CD8-positive, alpha-beta memory T cell (primary cell): ENCODE data around the gene HSPA6. TPM values are rescaled to one million over a fixed set of nuclear protein-coding genes. Genes with fewer than 3 reads are reported as not detected.
"Not testable (repeated sequence)": the region's sequence is repeated elsewhere in the genome, so short reads cannot be mapped to it uniquely, and the experiment has no call there.

Experiments
- CTCF ChIA-PET: fragments of 350-600 bp; sonication (Branson Sonifier 250); formaldehyde crosslinking; loops from one replicate; lab custom pipeline; 2021; ENCODE audit warnings: antibody characterized with exemption; lab: Charles Lee
- POLR2A ChIA-PET: fragments of 350-600 bp; sonication (Branson Sonifier 250); formaldehyde crosslinking; loops from one replicate; lab custom pipeline; 2021; ENCODE audit warnings: antibody characterized with exemption; lab: Charles Lee
- DNase-seq, 5 donors: peaks; one replicate each; pipeline versions ENCODE4 v3.0.0 to v3.0.0-alpha.2; 2020 to 2022; ENCODE audit warnings: mixed read lengths in 1 of 5
- H3K27ac ChIP-seq: one replicate; pipeline ENCODE4 v1.7.0; 2013; ENCODE audit warnings: low read depth, mild to moderate bottlenecking, low read length, moderate library complexity
- H3K27me3 ChIP-seq: 2 replicates; pipeline ENCODE4 v1.7.0; 2013; ENCODE audit warnings: low read length, mild to moderate bottlenecking; ENCODE audit not compliant: insufficient read depth, poor library complexity, severe bottlenecking
- H3K36me3 ChIP-seq: 2 replicates; pipeline ENCODE4 v1.7.0; 2013; ENCODE audit warnings: mild to moderate bottlenecking, low read length, moderate library complexity; ENCODE audit not compliant: insufficient read depth
- H3K4me1 ChIP-seq: 2 replicates; pipeline ENCODE4 v1.7.0; 2013; ENCODE audit warnings: mild to moderate bottlenecking, low read length, moderate library complexity; ENCODE audit not compliant: insufficient read depth
- H3K4me3 ChIP-seq: 2 replicates; pipeline ENCODE4 v1.7.0; 2013; ENCODE audit warnings: mild to moderate bottlenecking, low read length
- H3K9me3 ChIP-seq: 2 replicates; pipeline ENCODE4 v1.7.0; 2013; ENCODE audit warnings: mild to moderate bottlenecking, low read length
- H3K27ac Mint-ChIP-seq, 8 donors: one replicate each; pipeline ENCODE4 v1.8.0; 2020 to 2021; ENCODE audit warnings: mixed read lengths in 8 of 8, mild to moderate bottlenecking in 6 of 8, inconsistent platforms in 3 of 8, moderate library complexity in 3 of 8
- H3K27me3 Mint-ChIP-seq, 2 donors: one replicate each; pipeline ENCODE4 v1.8.0; 2020 to 2021; ENCODE audit warnings: mixed read lengths in 2 of 2, mild to moderate bottlenecking in 1 of 2, moderate library complexity in 1 of 2
- H3K36me3 Mint-ChIP-seq, 3 donors: one replicate each; pipeline ENCODE4 v1.8.0; 2020 to 2021; ENCODE audit warnings: mixed read lengths in 3 of 3, inconsistent platforms in 1 of 3, mild to moderate bottlenecking in 1 of 3
- H3K4me1 Mint-ChIP-seq, 3 donors: one replicate each; pipeline ENCODE4 v1.8.0; 2020 to 2021; ENCODE audit warnings: mixed read lengths in 3 of 3, inconsistent platforms in 1 of 3, mild to moderate bottlenecking in 1 of 3
- H3K4me3 Mint-ChIP-seq, 7 donors: one replicate each; pipeline ENCODE4 v1.8.0; 2020 to 2021; ENCODE audit warnings: mixed read lengths in 7 of 7, mild to moderate bottlenecking in 6 of 7, moderate library complexity in 4 of 7, inconsistent platforms in 2 of 7
- H3K9me3 Mint-ChIP-seq, 5 donors: one replicate each; pipeline ENCODE4 v1.8.0; 2020 to 2022; ENCODE audit warnings: mixed read lengths in 5 of 5, mild to moderate bottlenecking in 3 of 5, moderate library complexity in 2 of 5, inconsistent platforms in 1 of 5
- polyA plus RNA-seq: library from polyadenylated mRNA; unstranded; fragments of 300-500 nt; fragmentation: Illumina TruSeq; gene quantifications from one replicate; pipeline ENCODE4 v1.2.3, GENCODE V29; 2021
- total RNA-seq, 2 experiments: library from RNA; stranded (reverse); gene quantifications; one replicate each; pipeline ENCODE4 v1.2.3, GENCODE V29; 2021

HSPA6 gene
- total and polyA plus RNA-seq, 3 experiments from 2014 or later: 0.90 to 1.4 (median 1.3) TPM

- DNase-seq, H3K27me3 Mint-ChIP-seq, H3K4me3 ChIP-seq, POLR2A ChIA-PET, H3K36me3 ChIP-seq, H3K27me3 ChIP-seq, H3K9me3 ChIP-seq, H3K27ac ChIP-seq, H3K36me3 Mint-ChIP-seq, H3K9me3 Mint-ChIP-seq, CTCF ChIA-PET, H3K4me1 ChIP-seq: not testable (repeated sequence)
- peaks cover 34 to 46% (median 35%) of the 10 kb centered on the region in 3 donors for H3K4me1 Mint-ChIP-seq
- peak overlapping the region in 2 of 8 donors; percentile 24 to 76 for H3K27ac Mint-ChIP-seq
- H3K4me3 Mint-ChIP-seq: peak overlapping the region in 1 of 7 donors; percentile 6
These were observed 26.6 kb downstream of the HSPA6 start for GRCh38 chr1:161550942-161551341.

DNA sequence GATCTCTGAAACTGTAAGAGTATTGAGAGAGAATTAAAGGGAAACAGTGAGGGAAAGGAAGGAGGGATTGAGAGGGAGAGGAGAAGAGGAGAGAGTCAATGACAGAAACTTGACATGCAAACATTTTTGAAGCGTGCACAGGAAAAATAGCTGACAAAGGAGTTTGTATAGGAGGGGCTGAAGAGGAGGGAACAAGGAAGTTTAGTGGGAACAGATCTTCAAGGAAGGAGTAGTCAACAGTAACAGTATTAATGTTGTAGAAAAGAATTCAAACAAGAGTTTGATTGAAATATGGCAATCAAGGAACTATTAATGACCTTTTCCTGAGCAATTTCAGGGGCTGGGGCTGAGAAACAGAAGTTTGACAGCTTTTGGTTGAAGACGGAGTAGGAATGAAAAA is 29.3 kb downstream of the HSPA6 start:
- CTCF ChIA-PET, DNase-seq, H3K4me3 ChIP-seq, H3K4me3 Mint-ChIP-seq, H3K27me3 Mint-ChIP-seq, H3K9me3 ChIP-seq, H3K36me3 ChIP-seq, H3K4me1 ChIP-seq, POLR2A ChIA-PET, H3K27ac ChIP-seq, H3K36me3 Mint-ChIP-seq, H3K27me3 ChIP-seq, H3K9me3 Mint-ChIP-seq: not testable (repeated sequence)
- Mint-ChIP-seq H3K4me1 (peaks cover 23 to 36% (median 26%) of the 10 kb centered on the region in 3 donors), H3K27ac (peak overlapping the region in 1 of 8 donors; percentile 12)

GRCh38 chr1:161554340-161554739 is 30.0 kb downstream of the HSPA6 start:
- H3K9me3 Mint-ChIP-seq, H3K36me3 ChIP-seq, DNase-seq, H3K36me3 Mint-ChIP-seq, H3K9me3 ChIP-seq, CTCF ChIA-PET, H3K27ac ChIP-seq, H3K27me3 ChIP-seq, H3K27me3 Mint-ChIP-seq, H3K4me3 ChIP-seq, POLR2A ChIA-PET, H3K4me1 ChIP-seq: not testable (repeated sequence)
- peaks cover 22 to 34% (median 25%) of the 10 kb centered on the region in 3 donors for H3K4me1 Mint-ChIP-seq
- H3K4me3 Mint-ChIP-seq: peak overlapping the region in 2 of 7 donors; percentile 13 to 17
- H3K27ac Mint-ChIP-seq: peak overlapping the region in 3 of 8 donors; percentile 8 to 78 (median 75)

DNA sequence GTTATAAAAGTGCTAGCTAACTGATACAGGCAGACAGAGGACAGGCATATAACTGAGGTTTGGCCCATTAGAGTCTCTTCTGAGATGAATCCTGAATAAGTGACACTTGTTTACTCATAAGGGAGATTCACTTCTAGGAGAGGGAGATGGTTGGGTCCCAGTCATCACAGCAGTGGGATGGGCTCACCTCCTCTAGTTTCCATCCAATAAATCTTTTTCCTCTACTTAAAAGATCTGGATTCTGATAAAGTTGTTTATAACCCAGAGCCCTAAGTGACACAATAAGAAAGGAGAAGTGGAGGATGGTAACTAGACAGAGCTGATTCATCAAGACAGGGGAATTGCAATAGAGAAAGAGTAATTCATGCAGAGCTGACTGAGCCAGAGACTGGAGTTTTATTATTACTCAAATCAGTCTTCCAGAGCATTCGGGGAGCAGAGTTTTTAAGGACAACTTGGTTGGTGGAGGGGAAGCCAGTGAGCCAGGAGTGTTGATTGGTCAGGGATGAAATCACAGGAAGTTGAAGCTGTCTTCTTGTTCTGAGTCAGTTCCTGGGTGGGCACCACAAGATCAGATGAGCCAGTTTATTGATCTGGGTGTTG is 30.6 kb downstream of the HSPA6 start:
- peaks cover 16 to 28% (median 19%) of the 10 kb centered on the region in 3 donors for H3K4me1 Mint-ChIP-seq
- H3K27me3 Mint-ChIP-seq, POLR2A ChIA-PET, DNase-seq, H3K9me3 ChIP-seq, H3K36me3 Mint-ChIP-seq, H3K36me3 ChIP-seq, H3K27ac ChIP-seq, H3K4me3 ChIP-seq, H3K4me1 ChIP-seq, H3K27me3 ChIP-seq, CTCF ChIA-PET, H3K9me3 Mint-ChIP-seq: not testable (repeated sequence)
- H3K4me3 Mint-ChIP-seq: peak overlapping the region in 6 of 7 donors; percentile 56 to 65 (median 61)
- H3K27ac Mint-ChIP-seq: peak overlapping the region in 7 of 8 donors; percentile 66 to 88 (median 83)

DNA sequence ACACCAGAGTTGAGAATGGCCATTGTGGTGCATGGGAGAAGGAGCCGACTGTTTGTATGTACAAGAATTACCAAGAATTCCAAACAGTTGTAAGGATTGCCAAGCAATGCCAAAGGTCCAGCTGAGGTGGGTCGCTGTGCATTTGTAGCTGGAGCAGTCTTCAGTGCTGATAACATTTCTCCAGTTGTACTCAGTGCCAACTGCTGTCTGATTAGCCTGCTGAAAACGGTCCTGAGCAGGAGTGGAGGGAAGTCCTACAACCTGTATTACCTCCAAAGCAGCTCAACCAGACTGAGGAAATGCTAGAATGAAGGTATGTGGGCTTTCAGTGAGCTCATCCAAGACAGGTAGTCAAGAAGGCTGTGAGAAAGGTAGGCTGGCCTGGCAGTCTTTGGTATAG is 31.8 kb downstream of the HSPA6 start:
- H3K36me3 ChIP-seq, H3K9me3 Mint-ChIP-seq, H3K27me3 Mint-ChIP-seq, H3K36me3 Mint-ChIP-seq, H3K9me3 ChIP-seq, H3K27me3 ChIP-seq, POLR2A ChIA-PET, H3K4me3 Mint-ChIP-seq, DNase-seq, H3K27ac ChIP-seq, CTCF ChIA-PET, H3K4me1 ChIP-seq, H3K4me3 ChIP-seq: not testable (repeated sequence)
- H3K27ac Mint-ChIP-seq: peak overlapping the region in 2 of 8 donors; percentile 29 to 78
- peaks cover 14 to 25% (median 19%) of the 10 kb centered on the region in 3 donors for H3K4me1 Mint-ChIP-seq

GRCh38 chr1:161556990-161557389 is 32.6 kb downstream of the HSPA6 start:
- H3K36me3 Mint-ChIP-seq, H3K27me3 ChIP-seq, POLR2A ChIA-PET, H3K36me3 ChIP-seq, H3K27ac ChIP-seq, H3K4me3 ChIP-seq, H3K9me3 Mint-ChIP-seq, H3K27me3 Mint-ChIP-seq, CTCF ChIA-PET, H3K9me3 ChIP-seq, H3K4me1 ChIP-seq, H3K4me3 Mint-ChIP-seq, DNase-seq, H3K27ac Mint-ChIP-seq: not testable (repeated sequence)
- H3K4me1 Mint-ChIP-seq: peaks cover 17 to 25% (median 23%) of the 10 kb centered on the region in 3 donors

DNA sequence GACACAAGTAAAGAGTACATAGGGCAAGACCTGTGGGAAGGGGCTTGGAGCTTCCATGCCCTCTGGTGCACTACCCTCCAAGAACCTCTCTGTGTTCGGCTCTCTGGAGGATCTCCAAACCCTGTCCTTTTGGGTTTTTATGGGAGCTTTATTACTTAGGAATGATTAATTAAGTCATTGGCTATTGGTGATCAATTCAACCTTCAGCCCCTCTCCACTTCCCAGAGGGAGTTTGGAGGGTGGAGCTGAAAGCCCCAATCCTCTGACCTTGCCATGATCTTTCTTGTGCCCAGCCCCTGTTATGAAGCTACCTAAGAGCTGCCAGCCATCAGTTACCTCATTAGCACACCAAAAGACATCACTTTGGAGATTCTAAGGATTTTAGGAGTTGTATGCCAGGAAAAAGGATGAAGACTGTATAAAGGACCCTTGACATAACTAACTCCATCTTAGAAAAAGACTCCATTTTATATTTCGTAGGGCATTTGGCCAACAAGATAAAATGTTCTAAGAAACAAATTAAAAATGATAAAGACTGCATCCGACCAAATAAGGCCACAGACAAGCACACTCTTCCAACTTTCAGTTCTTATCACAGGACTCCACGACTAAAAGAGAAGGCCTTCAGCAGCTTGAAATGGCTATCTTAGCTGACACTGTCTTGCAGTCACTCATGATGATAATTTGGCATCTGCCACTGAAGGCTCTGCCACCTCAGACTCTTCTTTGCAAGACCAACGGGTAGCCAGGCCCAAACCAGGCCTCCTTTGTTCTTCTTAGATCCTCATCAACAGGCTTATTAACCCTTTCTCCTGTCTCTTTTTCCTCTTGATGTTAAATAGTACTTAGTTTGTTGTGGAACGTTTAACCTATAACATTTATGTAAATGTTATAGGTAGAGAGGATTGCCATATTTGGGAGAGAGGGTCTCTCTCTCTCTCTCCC is 33.4 kb downstream of the HSPA6 start:
- H3K4me1 ChIP-seq, H3K27me3 ChIP-seq, H3K27ac Mint-ChIP-seq, H3K9me3 Mint-ChIP-seq, H3K9me3 ChIP-seq, CTCF ChIA-PET, H3K4me3 ChIP-seq, H3K36me3 ChIP-seq, DNase-seq, H3K27me3 Mint-ChIP-seq, H3K4me3 Mint-ChIP-seq, POLR2A ChIA-PET, H3K36me3 Mint-ChIP-seq: not testable (repeated sequence)
- H3K27ac ChIP-seq: peak overlapping the region; percentile 31
- peaks cover 17 to 25% (median 23%) of the 10 kb centered on the region in 3 donors for H3K4me1 Mint-ChIP-seq

- POLR2A ChIA-PET, H3K27ac ChIP-seq, H3K36me3 Mint-ChIP-seq, H3K27me3 ChIP-seq, CTCF ChIA-PET, H3K9me3 Mint-ChIP-seq, H3K9me3 ChIP-seq, H3K36me3 ChIP-seq, H3K4me3 ChIP-seq, DNase-seq, H3K4me1 ChIP-seq, H3K27me3 Mint-ChIP-seq: not testable (repeated sequence)
- peak overlapping the region in 6 of 7 donors; percentile 52 to 73 (median 66) for H3K4me3 Mint-ChIP-seq
- H3K4me1 Mint-ChIP-seq: peaks cover 9 to 13% (median 11%) of the 10 kb centered on the region in 3 donors
- peak overlapping the region in 7 of 8 donors; percentile 43 to 90 (median 80) for H3K27ac Mint-ChIP-seq
These were observed 36.8 kb downstream of the HSPA6 start for GRCh38 chr1:161560960-161561715.
